OCI-M2 (cell line): Measurements from ENCODE around the gene ADAMTS6.

Experiments
- DNase-seq: peaks from one replicate; lab custom pipeline; 2025; ENCODE audit not compliant: unreplicated experiment; lab: John Stamatoyannopoulos, UW

The ADAMTS6 gene

DNA sequence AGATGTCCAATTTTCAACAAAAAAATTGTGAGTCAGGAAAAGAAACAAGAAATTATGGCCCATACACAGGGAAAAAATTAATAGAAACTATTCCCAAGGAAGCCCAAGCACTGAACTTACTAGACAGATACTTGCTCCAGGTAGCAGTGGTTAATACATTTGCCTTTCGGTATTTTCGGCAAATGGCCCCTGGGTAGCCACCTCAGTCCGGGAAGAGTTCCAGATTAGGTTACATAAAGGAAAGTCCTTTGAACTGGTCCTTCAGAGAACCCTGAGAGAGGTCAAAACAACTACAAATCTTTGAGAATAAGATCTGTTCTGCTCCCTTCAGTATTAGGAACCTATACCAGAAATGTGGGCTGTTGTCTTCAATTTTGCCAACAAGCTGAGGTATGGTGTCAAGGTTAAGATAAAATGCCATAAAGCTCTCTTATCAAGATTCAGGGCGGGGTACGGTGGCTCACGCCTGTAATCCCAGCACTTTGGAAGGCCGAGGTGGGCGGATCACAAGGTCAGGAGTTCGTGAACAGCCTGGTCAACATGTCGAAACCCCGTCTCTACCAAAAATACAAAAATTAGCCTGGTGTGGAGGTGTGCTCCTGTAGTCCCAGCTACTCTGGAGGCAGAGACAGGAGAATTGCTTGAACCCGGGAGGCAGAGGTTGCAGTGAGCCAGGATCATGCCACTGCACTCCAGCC is 369.6 kb downstream of the ADAMTS6 start:
- no peak for DNase-seq

- DNase-seq: no peak
Measured at GRCh38 chr5:65108786-65109743, 372.7 kb downstream of the ADAMTS6 start.

- DNase-seq: no peak
Measured at GRCh38 chr5:65105301-65105700, 376.4 kb downstream of the ADAMTS6 start.

GRCh38 chr5:65104831-65105230 is 376.9 kb downstream of the ADAMTS6 start:
- DNase-seq: no peak

DNA sequence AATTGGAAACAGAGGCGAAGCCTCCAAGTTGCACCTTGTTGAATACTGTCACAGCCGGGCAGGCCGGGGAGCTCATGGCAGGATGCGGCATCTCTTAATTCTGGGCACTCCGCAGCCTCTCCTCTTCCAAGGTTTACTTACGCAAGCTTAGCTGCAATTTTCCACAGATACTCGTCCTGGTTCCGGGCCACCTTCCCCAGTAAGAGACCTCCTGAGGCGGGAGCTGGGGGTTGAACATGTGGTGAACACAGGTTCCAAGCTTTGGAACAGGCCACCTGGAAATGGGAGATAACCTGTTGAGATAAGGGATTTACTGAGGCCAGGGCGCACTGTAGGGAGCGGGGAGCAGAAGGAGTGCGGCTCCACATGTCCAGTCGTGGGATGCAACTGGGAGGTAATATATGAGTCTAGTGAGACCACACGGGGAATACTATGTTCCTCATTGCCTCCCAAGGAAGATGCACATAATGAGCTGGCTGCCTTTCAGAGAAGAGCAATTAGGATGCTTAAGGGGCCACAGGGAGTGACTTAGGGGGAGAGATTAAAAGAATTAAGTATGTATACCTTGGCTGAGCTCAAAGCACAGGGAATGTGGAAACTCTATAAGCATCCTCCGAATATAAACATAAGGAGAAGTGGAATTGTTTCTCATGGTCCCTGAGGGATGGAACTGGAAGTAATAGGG is 377.8 kb downstream of the ADAMTS6 start:
- DNase-seq: no peak

DNA sequence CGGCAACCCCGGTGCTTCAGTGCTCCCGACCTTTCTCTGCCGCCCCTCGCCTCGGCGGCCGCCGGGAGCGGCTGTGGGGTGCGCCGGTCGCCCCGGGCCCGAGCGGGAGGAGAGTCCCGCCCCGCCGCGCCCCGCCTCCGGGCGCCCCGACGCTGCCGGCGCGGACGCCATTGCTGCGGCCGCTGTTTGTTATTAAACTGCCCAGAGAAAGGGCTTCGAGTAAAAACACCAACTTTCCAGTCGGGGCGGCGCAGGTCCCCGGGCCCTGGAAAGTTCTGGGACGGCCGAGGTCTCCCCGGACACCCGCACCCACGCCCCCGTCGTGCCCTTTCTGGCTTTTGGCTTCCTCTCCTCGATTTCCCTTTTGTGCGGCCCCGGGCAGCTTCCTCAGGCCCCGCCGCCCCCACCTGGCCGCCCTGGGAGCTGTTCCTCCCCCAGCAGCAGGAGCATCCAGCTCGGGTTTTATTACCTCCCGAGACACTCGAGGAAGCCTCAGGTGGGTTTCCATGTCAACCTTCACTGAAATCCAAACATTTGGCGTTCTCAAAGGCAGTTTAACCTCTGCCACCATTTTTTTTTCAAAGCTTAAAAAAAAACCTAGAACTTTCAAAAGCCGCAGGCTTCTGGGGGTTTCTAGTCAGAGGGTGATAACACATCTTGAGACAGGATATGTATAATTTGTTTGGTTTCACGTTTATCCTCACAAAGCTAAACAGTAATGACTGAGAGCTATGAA is 378.6 kb downstream of the ADAMTS6 start:
- DNase-seq: no peak

- no peak for DNase-seq
Measured at GRCh38 chr5:65102371-65102975, 379.2 kb downstream of the ADAMTS6 start.

- no peak for DNase-seq
Measured at GRCh38 chr5:65101632-65102100, 380.1 kb downstream of the ADAMTS6 start.

DNA sequence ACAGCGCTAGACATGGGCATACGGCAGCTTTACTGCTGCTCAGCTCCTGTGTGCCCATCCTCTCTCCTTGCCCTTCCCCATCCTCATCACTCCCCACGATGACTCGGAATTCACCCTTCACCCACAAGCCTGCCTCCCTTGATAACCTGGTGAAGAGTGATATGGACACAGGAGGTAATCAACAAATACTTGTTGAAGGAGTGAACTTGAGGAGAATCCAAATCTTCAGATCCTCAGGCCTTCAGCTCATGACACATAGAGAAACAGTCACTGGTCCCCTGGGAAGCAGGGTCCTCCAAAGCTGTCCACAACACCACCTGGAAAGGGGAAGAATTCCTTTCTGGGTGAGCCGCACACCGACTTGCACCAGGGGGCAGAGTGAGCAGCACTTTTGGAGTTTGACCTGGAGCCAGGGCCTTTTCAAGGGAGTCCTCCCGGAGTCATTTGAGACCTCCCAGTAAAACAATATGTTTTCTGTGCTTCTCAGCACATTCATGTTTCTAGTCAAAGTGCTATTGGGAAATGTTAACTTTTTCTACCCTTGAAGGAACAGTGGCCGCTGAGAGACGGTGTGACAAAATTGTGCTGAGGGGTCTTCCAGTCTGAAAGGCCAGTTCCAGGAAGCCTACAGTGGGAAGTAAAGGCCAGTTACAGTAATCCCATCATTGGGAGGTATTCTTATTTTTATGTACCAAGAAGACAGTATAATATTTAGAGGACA is 380.6 kb downstream of the ADAMTS6 start:
- DNase-seq: no peak
